Body of pancreas (tissue), 4 donors: ENCODE measurements around the gene MRPL28. TPM values are rescaled to one million over a fixed set of nuclear protein-coding genes. Genes with fewer than 3 reads are reported as not detected.
"Not testable (repeated sequence)": the region's sequence is repeated elsewhere in the genome, so short reads cannot be mapped to it uniquely, and the experiment has no call there.

Source experiments
- ATAC-seq: fragments of 150-250 bp; one replicate; pipeline ENCODE4 v1.9.1; 2016
- DNase-seq, 4 donors: peaks; one replicate each; pipeline ENCODE4 v3.0.0-alpha.2; 2019
- H3K27ac ChIP-seq, 4 donors: fragments of 200-600 bp; sonication (generic); 1 replicate in 3 of 4; 2 replicates in 1 of 4; pipeline versions ENCODE4 v1.5.1 to v1.6.1; 2016 to 2019; ENCODE audit warnings: mild to moderate bottlenecking in 1 of 4, mixed read lengths in 1 of 4, moderate library complexity in 1 of 4
- H3K27me3 ChIP-seq, 2 donors: fragments of 200-600 bp; sonication (generic); one replicate each; pipeline ENCODE4 v1.6.0; 2016; ENCODE audit warnings: mild to moderate bottlenecking in 1 of 2
- H3K36me3 ChIP-seq, 2 donors: fragments of 200-600 bp; sonication (generic); replicated peaks in 1 of 2; 2 replicates each; pipeline ENCODE4 v1.5.1; 2016; ENCODE audit warnings: low read depth in 2 of 2; ENCODE audit not compliant: insufficient read depth in 1 of 2
- H3K4me1 ChIP-seq: fragments of 200-600 bp; sonication (generic); one replicate; pipeline ENCODE4 v1.6.0; 2016
- H3K4me3 ChIP-seq, 2 donors: fragments of 200-600 bp; sonication (generic); 1 replicate in 1 of 2; 2 replicates in 1 of 2; pipeline ENCODE4 v1.5.1; 2016 to 2019
- H3K9me3 ChIP-seq, 3 donors: fragments of 200-600 bp; sonication (generic); 1 replicate in 2 of 3; 2 replicates in 1 of 3; pipeline ENCODE4 v1.5.1; 2016
- CTCF ChIP-seq, 7 experiments: fragments of 450-650 bp in 4 of 7; fragments of 200-600 bp in 3 of 7; sonication (generic) in 3 of 7; IDR thresholded peaks; one replicate each; pipeline ENCODE4 v1.5.1; 2016 to 2019; ENCODE audit warnings: antibody characterized with exemption in 7 of 7
- POLR2A ChIP-seq, 3 donors: fragments of 450-650 bp; IDR thresholded peaks; one replicate each; pipeline ENCODE4 v1.6.1; 2016; ENCODE audit warnings: antibody characterized with exemption in 3 of 3, mild to moderate bottlenecking in 2 of 3
- WGBS, 2 donors: methylation state at CpG; one replicate each; pipeline ENCODE4 v1.1.5; 2017; 5-methylcytosine and 5-hydroxymethylcytosine counted together
- intact Hi-C: fragments of 100-400 bp; cut with DNase I; formaldehyde crosslinking; loops from one replicate; pipeline ENCODE4 v1.15.1; 2023
- total RNA-seq, 2 donors: library from RNA; depleted of rRNA; stranded (reverse); fragments of >200 nt; gene quantifications; one replicate each; pipeline ENCODE4 v1.1.0, GENCODE V29; 2016

The MRPL28 gene
- total RNA-seq, 2 donors from 2014 or later, result 22.1 to 31.0 TPM

DNA sequence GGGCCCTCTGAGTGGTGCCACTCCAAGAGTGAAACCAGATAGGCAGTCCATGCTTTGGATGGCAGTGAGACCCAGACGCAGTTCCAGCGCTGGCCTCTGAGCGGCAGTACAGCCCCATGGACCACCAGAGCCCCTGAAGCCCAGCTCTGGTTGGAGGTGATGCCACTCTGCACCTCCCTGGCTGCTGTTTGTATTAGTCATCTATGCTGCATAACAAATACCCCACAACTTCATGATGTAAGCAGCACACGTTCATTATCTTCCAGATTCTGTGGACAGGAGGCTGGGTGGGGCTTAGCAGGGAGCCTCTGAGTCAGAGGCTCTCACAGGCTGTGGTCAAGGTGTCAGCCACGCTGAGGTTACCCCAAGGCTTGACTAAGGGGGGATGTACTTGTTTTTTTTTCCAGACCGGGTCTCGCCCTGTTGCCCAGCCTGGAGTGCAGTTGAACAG, 21.6 kb upstream of the MRPL28 start:
- no peak overlapping the region for H3K27ac ChIP-seq
- H3K4me3 ChIP-seq, result no peak overlapping the region
- H3K9me3 ChIP-seq, result no peaks in the 10 kb centered on the region
- H3K4me1 ChIP-seq, result peaks cover 16% of the 10 kb centered on the region
- TF ChIP-seq CTCF (IDR thresholded peaks at IDR 0.05) (peak; percentile 21 to 66 (median 57)), POLR2A (IDR thresholded peaks at IDR 0.05) (no peak)
- intact Hi-C loops, result no loop called here
- H3K27me3 ChIP-seq, result no peaks in the 10 kb centered on the region
- DNase-seq (peak; percentile 54 to 68 (median 61)), ATAC-seq (peak; percentile 70)
- WGBS, 2 donors, result 69 to 70% methylated on average over 6 to 7 of the region's 7 CpGs
- no peaks in the 10 kb centered on the region for H3K36me3 ChIP-seq

- Histone ChIP-seq H3K4me1 (peaks cover 11% of the 10 kb centered on the region), H3K4me3 (no peak overlapping the region), H3K9me3 (no peaks in the 10 kb centered on the region), H3K27ac (no peak overlapping the region), H3K36me3 (no peaks in the 10 kb centered on the region), H3K27me3 (no peaks in the 10 kb centered on the region)
- 72 to 87% methylated on average over 7 to 10 of the region's 10 CpGs for WGBS, 2 donors
- intact Hi-C loops, result no loop called here
- no peak for ATAC-seq
- no peak for DNase-seq
- TF ChIP-seq POLR2A (IDR thresholded peaks at IDR 0.05) (no peak), CTCF (IDR thresholded peaks at IDR 0.05) (no peak)
These were observed 19.0 kb upstream of the MRPL28 start for GRCh38 chr16:389352-389751.

GRCh38 chr16:387761-388666, 17.7 kb upstream of the MRPL28 start:
- peak in 2 of 4 donors; percentile 30 to 49 for DNase-seq
- Histone ChIP-seq H3K4me1 (peaks cover 19% of the 10 kb centered on the region), H3K27ac (peak overlapping the region in 3 of 4 donors; percentile 31 to 52 (median 48))
- H3K27me3 ChIP-seq, ATAC-seq, H3K4me3 ChIP-seq, H3K36me3 ChIP-seq, intact Hi-C loops, H3K9me3 ChIP-seq: not testable (repeated sequence)
- peak in 1 of 7 experiments; percentile 15 for TF ChIP-seq CTCF (IDR thresholded peaks at IDR 0.05)
- 22 to 30% methylated on average over 16 to 20 of the region's 20 CpGs for WGBS, 2 donors

DNA sequence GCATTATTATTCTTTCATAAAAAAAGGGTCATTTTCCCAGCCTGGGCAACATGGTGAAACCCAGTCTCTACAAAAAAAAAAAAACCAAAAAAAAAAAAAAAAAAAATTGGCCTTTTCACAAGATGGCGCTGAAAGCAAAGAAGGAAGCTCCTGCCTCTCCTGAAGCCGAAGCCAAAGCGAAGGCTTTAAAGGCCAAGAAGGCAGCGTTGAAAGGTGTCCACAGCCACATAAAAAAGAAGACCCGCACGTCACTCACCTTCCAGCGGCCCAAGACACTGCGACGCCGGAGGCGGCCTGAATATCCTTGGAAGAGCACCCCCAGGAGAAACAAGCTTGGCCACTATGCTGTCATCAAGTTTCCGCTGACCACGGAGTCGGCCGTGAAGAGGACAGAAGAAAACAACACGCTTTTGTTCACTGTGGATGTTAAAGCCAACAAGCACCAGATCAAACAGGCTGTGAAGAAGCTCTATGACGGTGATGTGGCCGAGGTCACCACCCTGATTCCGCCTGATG, 16.4 kb upstream of the MRPL28 start:
- peaks cover 19% of the 10 kb centered on the region for H3K4me1 ChIP-seq
- no peaks in the 10 kb centered on the region for H3K9me3 ChIP-seq
- no peaks in the 10 kb centered on the region for H3K27me3 ChIP-seq
- WGBS, 2 donors, result 82 to 87% methylated on average over 18 to 19 of the region's 19 CpGs
- intact Hi-C loops, result no loop called here
- no peaks in the 10 kb centered on the region for H3K36me3 ChIP-seq
- no peak for DNase-seq
- no peak overlapping the region for H3K4me3 ChIP-seq
- H3K27ac ChIP-seq, result peak overlapping the region in 1 of 4 donors; percentile 28
- no peak for ATAC-seq
- TF ChIP-seq CTCF (IDR thresholded peaks at IDR 0.05) (no peak), POLR2A (IDR thresholded peaks at IDR 0.05) (no peak)
